WTC11 (cell line): ENCODE measurements around the gene KDM4B. TPM values are rescaled to one million over a fixed set of nuclear protein-coding genes. Genes with fewer than 3 reads are reported as not detected.

ENCODE experiments used
- ATAC-seq: fragments of 200-7000 bp; cut with Tn5 transposase; 2 replicates; pipeline ENCODE4 v1.10.0; 2021; ENCODE audit warnings: mild to moderate bottlenecking, moderate library complexity
- CTCF ChIA-PET: fragments of 300-600 bp; sonication (Branson Sonifier 250); formaldehyde crosslinking; loops from one replicate; lab custom pipeline; 2021; ENCODE audit warnings: antibody characterized with exemption; lab: Charles Lee
- POLR2A ChIA-PET: fragments of 350-600 bp; sonication (Branson Sonifier 250); formaldehyde crosslinking; loops from one replicate; lab custom pipeline; 2021; ENCODE audit warnings: antibody characterized with exemption; lab: Charles Lee
- DNase-seq: peaks from one replicate; pipeline ENCODE4 v3.0.0; 2021; ENCODE audit warnings: low spot score
- H3K27ac Mint-ChIP-seq: 2 replicates; pipeline ENCODE4 v1.8.0; 2021; ENCODE audit warnings: mixed read lengths
- H3K27me3 Mint-ChIP-seq: 2 replicates; pipeline ENCODE4 v1.8.0; 2021; ENCODE audit warnings: low read depth, mild to moderate bottlenecking, moderate library complexity, mixed read lengths
- H3K36me3 Mint-ChIP-seq: 2 replicates; pipeline ENCODE4 v1.8.0; 2021; ENCODE audit warnings: mixed read lengths
- H3K4me1 Mint-ChIP-seq: 2 replicates; pipeline ENCODE4 v1.8.0; 2022; ENCODE audit warnings: mixed read lengths
- H3K4me3 Mint-ChIP-seq: 2 replicates; pipeline ENCODE4 v1.8.0; 2021; ENCODE audit warnings: mild to moderate bottlenecking, moderate library complexity, mixed read lengths
- H3K9me3 Mint-ChIP-seq: 2 replicates; pipeline ENCODE4 v1.8.0; 2021; ENCODE audit warnings: mixed read lengths
- ELF4 ChIP-seq: sonication (generic); formaldehyde crosslinking; IDR thresholded peaks from 2 replicates; pipeline ENCODE4 v1.8.1; 2022; ENCODE audit warnings: low read depth, mild to moderate bottlenecking, moderate library complexity, missing genetic modification reagents
- FOXK1 ChIP-seq: sonication (generic); formaldehyde crosslinking; IDR thresholded peaks from 2 replicates; pipeline ENCODE4 v1.8.0; 2022; ENCODE audit warnings: mild to moderate bottlenecking, moderate library complexity, missing genetic modification reagents
- FOXP1 ChIP-seq: sonication (generic); formaldehyde crosslinking; IDR thresholded peaks from 2 replicates; pipeline ENCODE4 v1.8.0; 2022; ENCODE audit warnings: missing genetic modification reagents, mild to moderate bottlenecking, moderate library complexity, borderline replicate concordance
- SMAD4 ChIP-seq: sonication (generic); formaldehyde crosslinking; IDR thresholded peaks from 2 replicates; pipeline ENCODE4 v1.8.0; 2022; ENCODE audit warnings: mild to moderate bottlenecking, missing genetic modification reagents
- ZNF263 ChIP-seq: sonication (generic); formaldehyde crosslinking; IDR thresholded peaks from 2 replicates; pipeline ENCODE4 v1.8.1; 2022; ENCODE audit warnings: low read depth, mild to moderate bottlenecking, moderate library complexity, missing genetic modification reagents
- total RNA-seq: library from RNA; stranded (reverse); gene quantifications from 3 replicates; pipeline ENCODE4 v1.2.3, GENCODE V29; 2021
- TF ChIP-seq, protein P1 (sequence below): fragments of 250-450 bp; sonication (Bioruptor Pico); IDR thresholded peaks from 2 replicates; pipeline ENCODE4 v1.8.0; 2021; ENCODE audit warnings: mild to moderate bottlenecking
- TF ChIP-seq, protein P2 (sequence below): sonication (generic); formaldehyde crosslinking; IDR thresholded peaks from 2 replicates; pipeline ENCODE4 v1.8.0; 2022; ENCODE audit warnings: missing genetic modification reagents
- TF ChIP-seq, protein P3 (sequence below): sonication (generic); formaldehyde crosslinking; IDR thresholded peaks from 2 replicates; pipeline ENCODE4 v1.8.1; 2023; ENCODE audit warnings: mild to moderate bottlenecking, missing genetic modification reagents, borderline replicate concordance
- TF ChIP-seq, protein P4 (sequence below): sonication (generic); formaldehyde crosslinking; IDR thresholded peaks from 2 replicates; pipeline ENCODE4 v1.8.1; 2023; ENCODE audit warnings: mild to moderate bottlenecking, moderate library complexity, missing genetic modification reagents
- TF ChIP-seq, protein P5 (sequence below): sonication (generic); formaldehyde crosslinking; IDR thresholded peaks from 2 replicates; pipeline ENCODE4 v1.8.0; 2023; ENCODE audit warnings: missing genetic modification reagents, mild to moderate bottlenecking, borderline replicate concordance

The KDM4B gene
- total RNA-seq, 1 experiment from 2014 or later, result 43.2 TPM

DNA sequence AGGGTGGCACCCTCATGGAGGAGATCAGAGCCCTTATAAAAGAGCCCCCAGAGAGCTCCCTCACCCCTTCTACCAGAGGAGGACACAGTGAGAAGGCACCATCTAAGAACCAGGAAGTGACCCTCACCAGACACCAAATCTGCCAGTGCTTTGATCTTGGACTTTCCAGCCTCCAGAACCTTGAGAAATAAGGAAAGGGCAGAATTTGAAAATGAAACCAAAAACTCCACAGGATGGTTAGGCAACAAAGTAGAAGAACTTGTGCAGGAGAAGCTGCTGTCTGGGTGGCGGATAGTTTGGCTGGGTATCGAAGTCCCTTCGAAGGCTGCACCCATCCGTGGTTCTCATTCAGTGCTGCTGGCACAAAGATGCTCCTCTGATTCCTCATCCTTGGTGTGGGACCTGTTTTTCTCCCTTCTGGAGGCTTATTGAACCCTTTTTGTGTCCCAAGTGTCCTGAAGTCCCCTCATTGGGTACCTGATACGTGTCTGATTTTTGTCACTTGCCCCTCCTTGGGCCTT, 130.8 kb downstream of the KDM4B start:
- H3K9me3 Mint-ChIP-seq, result peaks cover 27% of the 10 kb centered on the region
- no peak for TF ChIP-seq FOXK1 (CRISPR knock-in tag)
- no peak for TF ChIP-seq ZNF263 (CRISPR knock-in tag)
- TF ChIP-seq, protein P1, sequence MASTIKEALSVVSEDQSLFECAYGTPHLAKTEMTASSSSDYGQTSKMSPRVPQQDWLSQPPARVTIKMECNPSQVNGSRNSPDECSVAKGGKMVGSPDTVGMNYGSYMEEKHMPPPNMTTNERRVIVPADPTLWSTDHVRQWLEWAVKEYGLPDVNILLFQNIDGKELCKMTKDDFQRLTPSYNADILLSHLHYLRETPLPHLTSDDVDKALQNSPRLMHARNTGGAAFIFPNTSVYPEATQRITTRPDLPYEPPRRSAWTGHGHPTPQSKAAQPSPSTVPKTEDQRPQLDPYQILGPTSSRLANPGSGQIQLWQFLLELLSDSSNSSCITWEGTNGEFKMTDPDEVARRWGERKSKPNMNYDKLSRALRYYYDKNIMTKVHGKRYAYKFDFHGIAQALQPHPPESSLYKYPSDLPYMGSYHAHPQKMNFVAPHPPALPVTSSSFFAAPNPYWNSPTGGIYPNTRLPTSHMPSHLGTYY (CRISPR knock-in tag), result no peak
- TF ChIP-seq, protein P2, sequence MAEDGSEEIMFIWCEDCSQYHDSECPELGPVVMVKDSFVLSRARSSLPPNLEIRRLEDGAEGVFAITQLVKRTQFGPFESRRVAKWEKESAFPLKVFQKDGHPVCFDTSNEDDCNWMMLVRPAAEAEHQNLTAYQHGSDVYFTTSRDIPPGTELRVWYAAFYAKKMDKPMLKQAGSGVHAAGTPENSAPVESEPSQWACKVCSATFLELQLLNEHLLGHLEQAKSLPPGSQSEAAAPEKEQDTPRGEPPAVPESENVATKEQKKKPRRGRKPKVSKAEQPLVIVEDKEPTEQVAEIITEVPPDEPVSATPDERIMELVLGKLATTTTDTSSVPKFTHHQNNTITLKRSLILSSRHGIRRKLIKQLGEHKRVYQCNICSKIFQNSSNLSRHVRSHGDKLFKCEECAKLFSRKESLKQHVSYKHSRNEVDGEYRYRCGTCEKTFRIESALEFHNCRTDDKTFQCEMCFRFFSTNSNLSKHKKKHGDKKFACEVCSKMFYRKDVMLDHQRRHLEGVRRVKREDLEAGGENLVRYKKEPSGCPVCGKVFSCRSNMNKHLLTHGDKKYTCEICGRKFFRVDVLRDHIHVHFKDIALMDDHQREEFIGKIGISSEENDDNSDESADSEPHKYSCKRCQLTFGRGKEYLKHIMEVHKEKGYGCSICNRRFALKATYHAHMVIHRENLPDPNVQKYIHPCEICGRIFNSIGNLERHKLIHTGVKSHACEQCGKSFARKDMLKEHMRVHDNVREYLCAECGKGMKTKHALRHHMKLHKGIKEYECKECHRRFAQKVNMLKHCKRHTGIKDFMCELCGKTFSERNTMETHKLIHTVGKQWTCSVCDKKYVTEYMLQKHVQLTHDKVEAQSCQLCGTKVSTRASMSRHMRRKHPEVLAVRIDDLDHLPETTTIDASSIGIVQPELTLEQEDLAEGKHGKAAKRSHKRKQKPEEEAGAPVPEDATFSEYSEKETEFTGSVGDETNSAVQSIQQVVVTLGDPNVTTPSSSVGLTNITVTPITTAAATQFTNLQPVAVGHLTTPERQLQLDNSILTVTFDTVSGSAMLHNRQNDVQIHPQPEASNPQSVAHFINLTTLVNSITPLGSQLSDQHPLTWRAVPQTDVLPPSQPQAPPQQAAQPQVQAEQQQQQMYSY (CRISPR knock-in tag), result no peak
- TF ChIP-seq, protein P3, sequence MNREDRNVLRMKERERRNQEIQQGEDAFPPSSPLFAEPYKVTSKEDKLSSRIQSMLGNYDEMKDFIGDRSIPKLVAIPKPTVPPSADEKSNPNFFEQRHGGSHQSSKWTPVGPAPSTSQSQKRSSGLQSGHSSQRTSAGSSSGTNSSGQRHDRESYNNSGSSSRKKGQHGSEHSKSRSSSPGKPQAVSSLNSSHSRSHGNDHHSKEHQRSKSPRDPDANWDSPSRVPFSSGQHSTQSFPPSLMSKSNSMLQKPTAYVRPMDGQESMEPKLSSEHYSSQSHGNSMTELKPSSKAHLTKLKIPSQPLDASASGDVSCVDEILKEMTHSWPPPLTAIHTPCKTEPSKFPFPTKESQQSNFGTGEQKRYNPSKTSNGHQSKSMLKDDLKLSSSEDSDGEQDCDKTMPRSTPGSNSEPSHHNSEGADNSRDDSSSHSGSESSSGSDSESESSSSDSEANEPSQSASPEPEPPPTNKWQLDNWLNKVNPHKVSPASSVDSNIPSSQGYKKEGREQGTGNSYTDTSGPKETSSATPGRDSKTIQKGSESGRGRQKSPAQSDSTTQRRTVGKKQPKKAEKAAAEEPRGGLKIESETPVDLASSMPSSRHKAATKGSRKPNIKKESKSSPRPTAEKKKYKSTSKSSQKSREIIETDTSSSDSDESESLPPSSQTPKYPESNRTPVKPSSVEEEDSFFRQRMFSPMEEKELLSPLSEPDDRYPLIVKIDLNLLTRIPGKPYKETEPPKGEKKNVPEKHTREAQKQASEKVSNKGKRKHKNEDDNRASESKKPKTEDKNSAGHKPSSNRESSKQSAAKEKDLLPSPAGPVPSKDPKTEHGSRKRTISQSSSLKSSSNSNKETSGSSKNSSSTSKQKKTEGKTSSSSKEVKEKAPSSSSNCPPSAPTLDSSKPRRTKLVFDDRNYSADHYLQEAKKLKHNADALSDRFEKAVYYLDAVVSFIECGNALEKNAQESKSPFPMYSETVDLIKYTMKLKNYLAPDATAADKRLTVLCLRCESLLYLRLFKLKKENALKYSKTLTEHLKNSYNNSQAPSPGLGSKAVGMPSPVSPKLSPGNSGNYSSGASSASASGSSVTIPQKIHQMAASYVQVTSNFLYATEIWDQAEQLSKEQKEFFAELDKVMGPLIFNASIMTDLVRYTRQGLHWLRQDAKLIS (CRISPR knock-in tag), result no peak
- TF ChIP-seq, protein P4, sequence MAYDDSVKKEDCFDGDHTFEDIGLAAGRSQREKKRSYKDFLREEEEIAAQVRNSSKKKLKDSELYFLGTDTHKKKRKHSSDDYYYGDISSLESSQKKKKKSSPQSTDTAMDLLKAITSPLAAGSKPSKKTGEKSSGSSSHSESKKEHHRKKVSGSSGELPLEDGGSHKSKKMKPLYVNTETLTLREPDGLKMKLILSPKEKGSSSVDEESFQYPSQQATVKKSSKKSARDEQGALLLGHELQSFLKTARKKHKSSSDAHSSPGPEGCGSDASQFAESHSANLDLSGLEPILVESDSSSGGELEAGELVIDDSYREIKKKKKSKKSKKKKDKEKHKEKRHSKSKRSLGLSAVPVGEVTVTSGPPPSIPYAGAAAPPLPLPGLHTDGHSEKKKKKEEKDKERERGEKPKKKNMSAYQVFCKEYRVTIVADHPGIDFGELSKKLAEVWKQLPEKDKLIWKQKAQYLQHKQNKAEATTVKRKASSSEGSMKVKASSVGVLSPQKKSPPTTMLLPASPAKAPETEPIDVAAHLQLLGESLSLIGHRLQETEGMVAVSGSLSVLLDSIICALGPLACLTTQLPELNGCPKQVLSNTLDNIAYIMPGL (CRISPR knock-in tag), result no peak
- no peak for TF ChIP-seq FOXP1 (CRISPR knock-in tag)
- TF ChIP-seq ELF4 (CRISPR knock-in tag), result no peak
- no peak for TF ChIP-seq SMAD4 (CRISPR knock-in tag)
- TF ChIP-seq, protein P5, sequence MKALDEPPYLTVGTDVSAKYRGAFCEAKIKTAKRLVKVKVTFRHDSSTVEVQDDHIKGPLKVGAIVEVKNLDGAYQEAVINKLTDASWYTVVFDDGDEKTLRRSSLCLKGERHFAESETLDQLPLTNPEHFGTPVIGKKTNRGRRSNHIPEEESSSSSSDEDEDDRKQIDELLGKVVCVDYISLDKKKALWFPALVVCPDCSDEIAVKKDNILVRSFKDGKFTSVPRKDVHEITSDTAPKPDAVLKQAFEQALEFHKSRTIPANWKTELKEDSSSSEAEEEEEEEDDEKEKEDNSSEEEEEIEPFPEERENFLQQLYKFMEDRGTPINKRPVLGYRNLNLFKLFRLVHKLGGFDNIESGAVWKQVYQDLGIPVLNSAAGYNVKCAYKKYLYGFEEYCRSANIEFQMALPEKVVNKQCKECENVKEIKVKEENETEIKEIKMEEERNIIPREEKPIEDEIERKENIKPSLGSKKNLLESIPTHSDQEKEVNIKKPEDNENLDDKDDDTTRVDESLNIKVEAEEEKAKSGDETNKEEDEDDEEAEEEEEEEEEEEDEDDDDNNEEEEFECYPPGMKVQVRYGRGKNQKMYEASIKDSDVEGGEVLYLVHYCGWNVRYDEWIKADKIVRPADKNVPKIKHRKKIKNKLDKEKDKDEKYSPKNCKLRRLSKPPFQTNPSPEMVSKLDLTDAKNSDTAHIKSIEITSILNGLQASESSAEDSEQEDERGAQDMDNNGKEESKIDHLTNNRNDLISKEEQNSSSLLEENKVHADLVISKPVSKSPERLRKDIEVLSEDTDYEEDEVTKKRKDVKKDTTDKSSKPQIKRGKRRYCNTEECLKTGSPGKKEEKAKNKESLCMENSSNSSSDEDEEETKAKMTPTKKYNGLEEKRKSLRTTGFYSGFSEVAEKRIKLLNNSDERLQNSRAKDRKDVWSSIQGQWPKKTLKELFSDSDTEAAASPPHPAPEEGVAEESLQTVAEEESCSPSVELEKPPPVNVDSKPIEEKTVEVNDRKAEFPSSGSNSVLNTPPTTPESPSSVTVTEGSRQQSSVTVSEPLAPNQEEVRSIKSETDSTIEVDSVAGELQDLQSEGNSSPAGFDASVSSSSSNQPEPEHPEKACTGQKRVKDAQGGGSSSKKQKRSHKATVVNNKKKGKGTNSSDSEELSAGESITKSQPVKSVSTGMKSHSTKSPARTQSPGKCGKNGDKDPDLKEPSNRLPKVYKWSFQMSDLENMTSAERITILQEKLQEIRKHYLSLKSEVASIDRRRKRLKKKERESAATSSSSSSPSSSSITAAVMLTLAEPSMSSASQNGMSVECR (CRISPR knock-in tag), result no peak
- no peak overlapping the region for H3K27ac Mint-ChIP-seq
- ChIA-PET CTCF (no interaction called here), POLR2A (no interaction called here)
- H3K4me1 Mint-ChIP-seq, result no peaks in the 10 kb centered on the region
- H3K4me3 Mint-ChIP-seq, result no peak overlapping the region
- DNase-seq (no peak), ATAC-seq (no peak)
- no peaks in the 10 kb centered on the region for H3K27me3 Mint-ChIP-seq
- H3K36me3 Mint-ChIP-seq, result peaks cover 45% of the 10 kb centered on the region
